Activated CD4-positive, alpha-beta memory T cell treated with anti-CD3 and anti-CD28 coated beads, Interleukin-2, amount 10 ng/mL, durations not matched to agents 7 days and 5 days (primary cell): ENCODE results near the gene DRAXIN. TPM values are rescaled to one million over a fixed set of nuclear protein-coding genes. Genes with fewer than 3 reads are reported as not detected.

ENCODE experiments used
- CTCF ChIA-PET: fragments of 350-600 bp; sonication (Branson Sonifier 250); formaldehyde crosslinking; loops from one replicate; lab custom pipeline; 2021; ENCODE audit warnings: antibody characterized with exemption, inconsistent platforms; lab: Charles Lee
- POLR2A ChIA-PET: fragments of 350-600 bp; sonication (Branson Sonifier 250); formaldehyde crosslinking; loops from one replicate; lab custom pipeline; 2021; ENCODE audit warnings: antibody characterized with exemption; lab: Charles Lee
- DNase-seq: peaks from one replicate; pipeline ENCODE4 v3.0.0-alpha.2; 2020
- H3K27ac Mint-ChIP-seq: one replicate; pipeline ENCODE4 v1.8.0; 2021; ENCODE audit warnings: mild to moderate bottlenecking, mixed read lengths
- H3K27me3 Mint-ChIP-seq: one replicate; pipeline ENCODE4 v1.8.0; 2021; ENCODE audit warnings: mixed read lengths
- H3K36me3 Mint-ChIP-seq: one replicate; pipeline ENCODE4 v1.8.0; 2021; ENCODE audit warnings: low read depth, mixed read lengths
- H3K4me1 Mint-ChIP-seq: one replicate; pipeline ENCODE4 v1.8.0; 2021; ENCODE audit warnings: mixed read lengths
- H3K4me3 Mint-ChIP-seq: one replicate; pipeline ENCODE4 v1.8.0; 2021; ENCODE audit warnings: mild to moderate bottlenecking, mixed read lengths
- H3K9me3 Mint-ChIP-seq: one replicate; pipeline ENCODE4 v1.8.0; 2021; ENCODE audit warnings: mixed read lengths
- total RNA-seq, 2 experiments: library from RNA; stranded (reverse); gene quantifications; one replicate each; pipeline ENCODE4 v1.2.3, GENCODE V29; 2021

The DRAXIN gene
- total RNA-seq, 2 experiments from 2014 or later: 0.60 TPM

DNA sequence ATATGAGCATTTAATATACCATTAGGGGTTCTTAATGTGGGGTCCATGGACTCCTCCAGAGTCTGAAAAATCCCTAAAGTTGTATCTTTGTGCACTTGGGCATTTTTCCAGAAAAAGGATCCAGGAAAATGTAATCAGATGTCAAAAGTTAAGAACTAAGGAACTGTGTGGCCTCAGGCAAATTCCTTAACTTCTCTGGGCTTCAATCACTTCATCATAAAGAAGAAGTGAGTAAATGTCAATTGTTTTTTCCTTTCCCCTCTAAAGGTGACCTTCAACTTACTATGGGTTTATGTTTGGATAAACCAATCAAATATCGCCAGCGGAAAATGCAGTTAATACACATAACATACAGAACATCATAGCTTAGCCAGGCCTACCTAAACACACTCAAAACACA lies 13.1 kb upstream of the DRAXIN start:
- H3K9me3 Mint-ChIP-seq: no peaks in the 10 kb centered on the region
- ChIA-PET CTCF (interaction anchor here (1.1 to 1.2 kb wide), 2 partner anchors 28 to 43 kb away, joined by 3 read pairs; no protein-coding TSS in a partner anchor), POLR2A (interaction anchor here (0.8 to 5.2 kb wide), 2 partner anchors 14 to 41 kb away, joined by 4 to 53 read pairs; partner anchors contain the start of gene FBXO6)
- no peak for DNase-seq
- H3K27me3 Mint-ChIP-seq: peaks cover 4% of the 10 kb centered on the region
- H3K4me1 Mint-ChIP-seq: peaks cover 20% of the 10 kb centered on the region
- no peak overlapping the region for H3K4me3 Mint-ChIP-seq
- H3K36me3 Mint-ChIP-seq: peaks cover 14% of the 10 kb centered on the region
- no peak overlapping the region for H3K27ac Mint-ChIP-seq

DNA sequence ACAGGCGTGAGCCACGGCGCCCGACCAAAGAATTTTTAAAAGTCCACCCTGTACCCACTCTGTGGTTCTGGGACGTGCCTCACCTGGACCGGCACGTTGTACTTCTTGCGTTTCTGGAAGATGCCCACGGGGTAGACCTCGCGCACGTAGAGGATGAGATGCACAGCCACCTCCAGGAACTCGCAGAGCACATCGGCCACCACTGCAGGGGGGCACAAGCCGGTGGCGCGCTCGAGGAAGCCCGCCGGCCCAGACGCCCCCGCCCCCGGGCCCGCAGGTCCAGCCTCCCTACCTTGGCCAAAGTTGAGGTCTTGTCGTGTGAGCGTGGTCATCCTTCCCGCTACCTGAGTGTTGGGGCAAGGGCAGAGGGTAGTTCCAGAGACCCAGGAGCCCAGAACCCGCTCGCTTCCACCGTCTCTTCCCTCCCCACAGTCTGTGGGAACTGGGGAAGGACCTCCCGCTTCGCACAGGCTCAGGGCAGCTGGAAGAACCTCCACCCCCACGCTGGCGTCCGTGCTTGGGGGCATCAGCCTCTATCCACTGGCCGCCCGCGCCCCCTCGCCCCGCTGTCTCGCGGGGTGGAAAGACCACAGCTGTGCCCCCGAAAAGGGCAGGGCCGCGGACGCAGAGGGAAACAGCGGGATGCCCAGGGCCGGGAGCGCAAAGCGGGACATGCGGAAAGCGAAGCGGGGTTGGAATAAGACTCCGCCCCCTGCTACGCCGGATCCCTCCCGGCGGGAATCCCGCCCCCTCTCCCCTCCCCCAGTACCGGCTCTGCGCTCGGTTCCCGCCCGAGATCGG lies 11.0 kb upstream of the DRAXIN start:
- Mint-ChIP-seq H3K36me3 (peaks cover 4% of the 10 kb centered on the region), H3K9me3 (no peaks in the 10 kb centered on the region), H3K4me1 (peaks cover 20% of the 10 kb centered on the region), H3K4me3 (peak overlapping the region; percentile 80), H3K27ac (peak overlapping the region; percentile 58), H3K27me3 (peaks cover 12% of the 10 kb centered on the region)
- POLR2A ChIA-PET: interaction anchor here (1.0 to 5.2 kb wide), 11 partner anchors 7 to 227 kb away, joined by 3 to 53 read pairs (median 9); partner anchors contain the start of genes CLCN6, DRAXIN, FBXO6 and MTHFR
- CTCF ChIA-PET: interaction anchor here (0.7 to 2.9 kb wide), 5 partner anchors 13 to 59 kb away, joined by 3 to 34 read pairs (median 5); partner anchors contain the start of gene FBXO6
- DNase-seq: no peak

DNA sequence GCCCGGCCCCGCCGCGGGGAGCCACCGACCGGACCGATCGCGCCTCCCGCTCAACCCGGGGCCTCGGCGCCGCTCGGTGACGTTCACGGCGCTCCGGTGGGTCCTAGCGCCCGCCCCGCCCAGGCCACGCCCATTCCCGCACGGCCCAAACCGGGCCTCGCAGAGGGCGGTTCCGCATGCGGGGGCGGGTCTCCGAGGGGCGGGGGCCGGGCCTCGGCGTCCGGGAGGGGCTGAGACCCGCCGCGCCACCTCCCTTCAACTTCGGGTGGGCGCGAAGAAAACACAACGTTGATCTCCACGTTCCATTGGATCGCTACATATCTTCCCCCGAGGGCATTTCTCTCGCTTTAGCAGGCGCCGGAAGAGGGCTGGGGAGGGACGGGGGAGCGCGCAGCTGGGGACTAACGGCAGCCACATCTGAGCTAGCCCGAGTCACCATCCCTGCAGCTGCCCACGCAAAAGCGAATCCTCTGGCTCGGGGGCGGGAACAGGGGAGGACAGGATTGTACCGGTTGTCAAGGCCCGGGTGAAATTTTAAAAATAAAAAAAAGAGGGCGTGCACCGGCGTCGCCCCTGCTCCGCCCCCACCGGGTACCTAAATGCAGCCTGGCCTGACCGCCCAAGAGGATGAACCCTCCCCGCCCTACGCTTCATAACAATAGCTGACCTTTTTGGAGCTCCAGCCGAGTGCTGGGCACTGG lies 10.3 kb upstream of the DRAXIN start, which contains the start of gene MAD2L2:
Gene MAD2L2, minus strand, starts transcription at position 78 of the 701 bp plus-strand sequence. CDS start 547 bp downstream, outside the sequence.
- peaks cover 16% of the 10 kb centered on the region for H3K4me1 Mint-ChIP-seq
- ChIA-PET CTCF (interaction anchor here (1.1 to 2.9 kb wide), 4 partner anchors 12 to 38 kb away, joined by 3 to 34 read pairs (median 7); partner anchors contain the start of gene FBXO6), POLR2A (interaction anchor here (0.7 to 5.2 kb wide), 19 partner anchors 8 to 669 kb away, joined by 3 to 53 read pairs (median 5); partner anchors contain the start of genes CLCN6, DRAXIN, FBXO2 and FBXO44)
- H3K9me3 Mint-ChIP-seq: no peaks in the 10 kb centered on the region
- no peaks in the 10 kb centered on the region for H3K36me3 Mint-ChIP-seq
- peak within 1 kb of the TSS; percentile 89 for H3K27ac Mint-ChIP-seq
- peak; percentile 91 for DNase-seq
- H3K27me3 Mint-ChIP-seq: peaks cover 15% of the 10 kb centered on the region
- peak within 1 kb of the TSS; percentile 83 for H3K4me3 Mint-ChIP-seq

DNA sequence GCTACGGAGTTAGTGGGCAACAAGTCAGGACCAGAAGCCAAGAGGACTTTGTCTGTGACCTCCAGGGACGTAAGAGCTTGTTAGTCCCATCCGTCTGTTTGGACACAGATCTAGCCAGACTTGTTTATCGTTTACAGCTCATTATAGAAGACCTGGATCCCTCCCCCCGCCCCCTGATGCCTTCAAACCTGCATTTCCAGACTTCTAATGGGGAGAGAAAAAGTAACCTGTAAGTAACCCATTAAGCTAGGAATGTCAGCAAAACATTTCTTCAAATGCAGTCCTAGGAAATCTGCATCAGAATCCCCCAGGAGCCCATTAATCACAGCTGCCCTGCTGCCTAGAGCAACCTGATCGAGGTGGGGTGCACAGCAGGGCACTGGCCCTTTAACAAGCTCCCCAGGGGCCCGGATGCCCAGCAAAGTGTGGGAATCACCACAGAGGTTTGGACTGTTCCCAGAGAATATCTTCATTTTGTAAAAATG lies 9.2 kb upstream of the DRAXIN start:
- Mint-ChIP-seq H3K27ac (no peak overlapping the region), H3K4me1 (peaks cover 16% of the 10 kb centered on the region), H3K9me3 (no peaks in the 10 kb centered on the region), H3K4me3 (peak overlapping the region; percentile 45), H3K27me3 (peaks cover 16% of the 10 kb centered on the region), H3K36me3 (no peaks in the 10 kb centered on the region)
- POLR2A ChIA-PET: interaction anchor here (0.7 to 5.2 kb wide), 14 partner anchors 8 to 670 kb away, joined by 3 to 53 read pairs (median 6); partner anchors contain the start of genes DRAXIN, FBXO2, FBXO44 and FBXO6
- no peak for DNase-seq
- CTCF ChIA-PET: interaction anchor here (1.0 to 2.9 kb wide), 5 partner anchors 11 to 39 kb away, joined by 3 to 34 read pairs (median 3); partner anchors contain the start of gene FBXO6

DNA sequence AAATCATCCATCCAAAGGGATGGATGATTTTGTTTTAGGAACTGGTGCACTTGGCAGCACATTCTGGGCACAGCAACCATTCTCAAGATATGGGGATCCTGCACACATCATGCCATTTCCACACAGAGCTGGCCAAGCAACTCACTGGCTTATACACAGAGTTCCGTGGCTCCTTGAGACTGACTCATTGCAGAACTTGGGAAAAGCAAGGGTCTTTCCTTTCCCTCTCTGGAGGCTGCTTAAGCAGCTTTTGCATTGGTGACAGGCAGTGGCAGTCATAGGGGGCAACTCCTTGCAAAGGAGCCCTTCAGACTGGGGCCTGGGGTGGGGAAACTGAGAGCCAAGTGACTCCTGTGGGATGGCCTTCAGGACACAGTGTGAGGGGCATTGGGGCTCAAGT lies 8.7 kb upstream of the DRAXIN start:
- peaks cover 16% of the 10 kb centered on the region for H3K4me1 Mint-ChIP-seq
- no peaks in the 10 kb centered on the region for H3K9me3 Mint-ChIP-seq
- no peaks in the 10 kb centered on the region for H3K36me3 Mint-ChIP-seq
- POLR2A ChIA-PET: interaction anchor here (0.7 to 5.2 kb wide), 7 partner anchors 8 to 225 kb away, joined by 3 to 53 read pairs (median 14); partner anchors contain the start of genes DRAXIN and FBXO6
- H3K4me3 Mint-ChIP-seq: no peak overlapping the region
- no peak for DNase-seq
- CTCF ChIA-PET: interaction anchor here (1.0 to 2.9 kb wide), 3 partner anchors 19 to 40 kb away, joined by 3 to 34 read pairs (median 3); partner anchors contain the start of gene FBXO6
- peaks cover 19% of the 10 kb centered on the region for H3K27me3 Mint-ChIP-seq
- no peak overlapping the region for H3K27ac Mint-ChIP-seq

DNA sequence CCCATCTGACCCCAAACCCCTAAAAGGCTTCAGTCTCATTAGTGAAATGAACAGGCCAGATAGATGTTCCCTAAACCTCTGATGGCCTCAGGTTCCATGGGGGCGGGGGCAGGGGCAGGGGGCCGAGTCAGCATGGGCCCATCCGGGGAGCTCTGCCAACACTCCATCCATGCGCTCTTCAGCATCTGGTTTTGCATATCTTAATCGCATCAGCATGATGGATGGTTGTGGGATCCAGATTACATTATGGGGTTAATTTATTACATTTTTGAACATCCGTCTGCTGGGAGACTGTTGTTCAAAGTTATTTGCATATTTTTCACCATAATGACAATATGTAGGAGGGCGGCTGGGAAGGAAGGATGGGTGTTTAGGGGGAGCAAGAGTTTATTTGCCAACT lies 7.4 kb upstream of the DRAXIN start:
- ChIA-PET POLR2A (no interaction called here), CTCF (interaction anchor here (1.1 kb wide), 1 partner anchor 34 kb away, joined by 3 read pairs; no protein-coding TSS in a partner anchor)
- Mint-ChIP-seq H3K27ac (no peak overlapping the region), H3K4me3 (no peak overlapping the region), H3K9me3 (no peaks in the 10 kb centered on the region), H3K4me1 (peaks cover 12% of the 10 kb centered on the region), H3K36me3 (no peaks in the 10 kb centered on the region), H3K27me3 (peaks cover 27% of the 10 kb centered on the region)
- no peak for DNase-seq

DNA sequence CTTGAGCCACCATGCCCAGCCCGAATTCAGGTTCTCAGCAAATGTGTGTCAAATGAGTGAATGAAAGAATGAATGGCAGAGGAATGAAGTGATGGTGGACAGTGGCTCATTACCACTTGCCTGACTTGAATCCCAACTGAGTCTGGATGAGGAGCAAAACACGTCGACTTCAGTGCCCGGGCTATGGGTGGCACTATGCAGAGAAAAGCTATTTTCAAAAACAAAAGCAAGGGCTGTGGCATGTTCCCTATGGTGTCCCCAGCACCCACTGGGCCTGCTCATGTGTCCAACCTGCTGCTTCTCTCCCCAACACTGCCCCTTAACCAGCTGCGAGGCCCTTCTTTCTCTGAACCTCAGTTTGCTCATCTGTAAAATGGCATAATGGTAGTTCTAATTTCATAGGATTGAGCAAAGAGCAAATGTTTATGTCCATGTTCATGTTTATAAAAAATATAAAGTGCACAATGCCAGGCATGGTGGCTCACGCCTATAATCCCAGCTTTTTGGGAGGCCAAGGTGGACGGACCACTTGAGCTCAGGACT lies 6.2 kb upstream of the DRAXIN start:
- ChIA-PET CTCF (interaction anchor here (1.2 to 1.7 kb wide), 2 partner anchors 21 to 34 kb away, joined by 3 to 10 read pairs; partner anchors contain the start of gene FBXO6), POLR2A (interaction anchor here (0.7 to 2.4 kb wide), 2 partner anchors 21 to 223 kb away, joined by 5 to 8 read pairs; partner anchors contain the start of gene FBXO6)
- Mint-ChIP-seq H3K36me3 (no peaks in the 10 kb centered on the region), H3K9me3 (no peaks in the 10 kb centered on the region), H3K4me1 (peaks cover 4% of the 10 kb centered on the region), H3K27me3 (peaks cover 38% of the 10 kb centered on the region), H3K27ac (no peak overlapping the region), H3K4me3 (no peak overlapping the region)
- no peak for DNase-seq

DNA sequence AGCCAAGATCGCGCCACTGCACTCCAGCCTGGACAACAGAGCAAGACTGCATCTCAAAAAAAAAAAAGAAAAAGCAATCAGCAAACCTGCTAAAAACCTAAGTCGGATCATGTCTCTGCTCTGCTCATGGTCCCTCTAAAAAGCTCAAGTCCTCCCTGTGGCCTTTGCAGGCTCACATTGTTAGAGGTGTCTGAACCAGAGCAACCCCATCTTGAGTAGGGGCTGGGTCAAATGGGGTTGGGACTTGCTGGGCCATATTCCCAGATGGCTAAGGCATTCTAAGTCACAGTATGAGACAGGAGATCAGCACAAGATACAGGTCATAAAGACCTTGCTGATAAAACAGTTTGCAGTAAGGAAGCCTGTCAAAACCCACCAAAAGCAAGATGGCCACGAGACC lies 3.0 kb upstream of the DRAXIN start:
- no peak overlapping the region for H3K27ac Mint-ChIP-seq
- H3K4me1 Mint-ChIP-seq: peaks cover 22% of the 10 kb centered on the region
- H3K4me3 Mint-ChIP-seq: no peak overlapping the region
- no peaks in the 10 kb centered on the region for H3K36me3 Mint-ChIP-seq
- H3K9me3 Mint-ChIP-seq: no peaks in the 10 kb centered on the region
- ChIA-PET CTCF (no interaction called here), POLR2A (interaction anchor here (1.2 to 3.2 kb wide), 2 partner anchors 24 to 220 kb away, joined by 3 to 11 read pairs; partner anchors contain the start of gene FBXO6)
- H3K27me3 Mint-ChIP-seq: peaks cover 55% of the 10 kb centered on the region
- no peak for DNase-seq

DNA sequence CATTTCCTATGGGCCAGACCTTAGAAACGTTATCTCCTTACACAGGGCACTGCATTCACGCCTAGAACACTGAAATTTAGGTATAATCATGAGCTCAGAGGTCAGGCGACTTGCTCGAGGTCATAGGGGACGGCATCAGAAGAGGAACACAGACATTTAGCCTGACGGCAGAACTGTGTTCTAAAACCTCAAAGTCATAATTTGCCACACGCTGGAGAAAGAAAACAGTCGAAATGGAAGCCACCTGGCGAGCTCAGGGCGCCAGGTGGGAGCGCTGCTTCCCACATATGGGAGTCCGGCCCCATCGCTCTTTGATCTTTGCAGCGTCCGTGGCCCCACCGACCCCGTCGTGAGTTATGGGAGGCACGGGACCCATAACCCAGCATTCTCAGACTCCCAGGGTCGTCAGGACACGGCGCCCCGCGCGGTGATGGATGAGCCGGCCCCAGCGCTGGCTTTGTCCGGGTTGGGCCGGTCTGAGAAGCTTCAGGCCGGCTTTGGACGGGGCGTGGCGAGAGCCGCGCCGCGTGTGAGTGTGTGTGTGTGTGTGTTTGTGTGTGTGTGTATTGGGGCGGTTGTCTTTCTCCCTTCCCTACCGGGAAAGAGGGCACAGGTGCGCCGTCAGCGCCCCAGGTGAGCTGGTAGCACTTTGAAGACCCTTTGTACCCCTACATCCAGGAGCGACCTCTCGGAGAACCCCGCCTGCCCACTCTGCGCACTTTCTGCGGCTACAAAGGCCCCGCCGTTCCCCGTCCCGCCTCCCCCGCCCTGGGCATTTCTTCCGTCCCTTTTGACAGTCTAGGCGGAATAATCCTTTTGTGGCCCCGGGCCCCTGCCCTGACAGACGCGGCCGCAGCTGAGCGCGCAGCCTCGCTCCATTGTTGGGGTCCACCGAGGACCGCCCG lies 861 bp upstream of the DRAXIN start:
- Mint-ChIP-seq H3K36me3 (no peaks in the 10 kb centered on the region), H3K27me3 (peaks cover 58% of the 10 kb centered on the region), H3K27ac (no peak overlapping the region), H3K9me3 (no peaks in the 10 kb centered on the region), H3K4me3 (no peak overlapping the region), H3K4me1 (peaks cover 28% of the 10 kb centered on the region)
- CTCF ChIA-PET: interaction anchor here (0.7 to 2.2 kb wide), 3 partner anchors 26 to 29 kb away, joined by 3 to 11 read pairs (median 4); partner anchors contain the start of gene FBXO6
- POLR2A ChIA-PET: interaction anchor here (1.3 to 3.2 kb wide), 5 partner anchors 9 to 218 kb away, joined by 3 to 14 read pairs (median 4); partner anchors contain the start of genes FBXO6 and MAD2L2
- DNase-seq: no peak

DNA sequence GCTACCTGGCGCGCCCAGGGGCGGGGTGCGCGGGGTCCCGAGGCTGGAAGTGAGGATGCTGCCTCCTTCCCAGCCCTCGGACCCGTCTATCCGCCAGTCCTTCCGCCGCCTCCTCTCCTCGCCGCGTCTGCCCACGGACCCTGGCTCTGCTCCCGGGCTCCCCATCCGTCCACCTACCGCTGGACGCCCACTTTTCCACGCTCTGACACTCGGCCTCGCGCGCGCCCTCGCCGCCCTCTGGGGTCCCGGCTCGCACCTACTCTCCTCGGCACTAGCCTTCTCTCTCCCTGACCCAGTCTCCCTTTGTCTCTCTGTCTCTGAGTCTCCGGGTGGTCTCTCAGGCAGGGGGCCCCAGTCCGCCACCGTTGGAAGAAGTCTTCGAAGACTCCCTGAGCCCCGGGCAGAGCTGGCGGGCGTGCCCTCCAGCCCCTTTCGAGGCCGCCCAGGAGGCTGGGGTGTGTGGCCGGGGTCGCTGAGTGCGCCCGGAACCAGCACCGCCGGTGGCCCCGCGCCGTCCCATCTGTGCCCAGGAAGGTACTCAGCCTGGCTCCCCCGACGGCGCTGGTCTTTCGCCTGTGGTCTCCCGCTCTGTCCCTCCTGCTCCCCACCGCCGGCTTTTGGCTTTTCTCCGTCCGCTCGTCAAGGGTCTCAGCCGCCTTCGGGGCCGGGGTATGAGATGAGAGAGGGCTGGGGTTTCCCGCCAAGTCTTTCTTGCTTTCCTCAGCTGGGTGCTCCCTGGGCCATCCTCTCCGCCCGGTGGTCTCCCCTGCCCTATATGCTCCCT lies 610 bp downstream of the DRAXIN start:
- Mint-ChIP-seq H3K36me3 (no peaks in the 10 kb centered on the region), H3K4me3 (peak overlapping the region; percentile 49), H3K27me3 (peaks cover 54% of the 10 kb centered on the region), H3K27ac (no peak overlapping the region), H3K9me3 (no peaks in the 10 kb centered on the region), H3K4me1 (peaks cover 28% of the 10 kb centered on the region)
- POLR2A ChIA-PET: interaction anchor here (1.2 to 2.9 kb wide), 4 partner anchors 10 to 216 kb away, joined by 3 to 14 read pairs (median 12); partner anchors contain the start of gene MAD2L2
- CTCF ChIA-PET: interaction anchor here (0.9 to 2.3 kb wide), 5 partner anchors 11 to 41 kb away, joined by 3 to 11 read pairs (median 6); partner anchors contain the start of gene MAD2L2
- no peak for DNase-seq
